DND-41 (cell line): ENCODE data around the gene PHACTR4.

Experiments
- CTCF ChIP-seq: IDR thresholded peaks from 2 replicates; pipeline ENCODE4 v1.5.1; 2012; ENCODE audit warnings: borderline replicate concordance, low read length, moderate library complexity, mild to moderate bottlenecking; ENCODE audit not compliant: poor library complexity, severe bottlenecking; ENCODE audit errors: extremely low read depth
- EZH2 ChIP-seq: IDR thresholded peaks from 3 replicates; pipeline ENCODE4 v1.6.1; 2012; ENCODE audit warnings: borderline replicate concordance, low read depth, mild to moderate bottlenecking, moderate library complexity, low read length, inconsistent platforms; ENCODE audit not compliant: severe bottlenecking

- TF ChIP-seq CTCF (no peak), EZH2 (no peak)
Observed at GRCh38 chr1:28449904-28450303, 80.4 kb downstream of the PHACTR4 start.
